ENCODE results near the gene HMX1.

The HMX1 gene

DNA sequence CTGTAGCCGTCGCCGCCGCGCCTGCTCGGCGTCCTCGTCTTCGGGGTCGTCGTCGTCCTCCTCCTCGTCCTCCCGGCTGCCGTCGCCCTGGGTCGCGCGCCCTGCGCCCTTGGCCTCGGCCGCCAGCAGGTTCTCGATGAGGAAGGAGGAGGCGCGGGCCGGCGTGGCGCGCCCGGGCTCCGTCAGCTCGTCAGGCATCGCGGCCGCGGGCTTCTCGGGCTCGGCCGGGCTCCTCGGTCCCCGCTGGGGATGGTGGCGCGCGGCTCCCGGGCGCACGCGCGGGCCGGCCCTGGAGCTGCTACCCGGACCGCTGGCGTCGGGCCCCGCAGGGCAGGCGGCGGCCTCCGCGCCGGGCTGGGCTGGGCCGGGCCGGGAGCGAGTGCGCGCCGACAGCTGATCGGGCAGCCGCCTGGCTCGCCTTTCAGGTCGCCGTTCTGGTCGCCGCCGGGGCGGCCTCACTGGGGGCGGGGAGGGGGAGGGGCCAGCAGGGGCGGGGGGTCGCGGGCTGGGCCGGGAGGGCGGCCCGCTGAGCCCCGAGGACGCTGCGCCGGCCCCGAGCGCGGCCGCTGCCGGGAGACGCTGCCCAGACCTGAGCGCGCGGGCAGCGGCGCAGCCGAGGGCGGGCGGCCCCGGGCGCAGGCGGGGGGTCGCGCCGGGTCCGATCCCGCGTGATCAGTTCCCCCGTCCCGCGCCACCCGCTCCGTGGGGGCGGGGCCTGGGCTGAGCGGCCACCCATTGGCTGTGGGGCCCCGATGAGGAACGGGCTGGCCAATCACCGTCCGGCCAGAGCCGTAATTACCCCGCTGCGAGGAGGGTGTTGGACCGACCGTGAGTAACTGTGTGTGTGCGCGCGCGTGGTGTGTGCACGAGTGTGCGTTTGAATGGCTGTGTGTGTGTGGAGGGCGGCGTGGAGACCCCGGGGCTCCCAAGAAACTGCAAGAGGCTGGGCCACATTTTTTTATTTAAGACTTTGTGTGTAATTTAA lies at the start of gene HMX1:
Gene HMX1, minus strand, starts transcription at position 423 of the 985 bp plus-strand sequence. Its CDS starts 225 bp downstream, at position 198.
- no peak for DNase-seq

- DNase-seq, result no peak
These were observed 49.3 kb upstream of the HMX1 start for GRCh38 chr4:8920969-8921368.

- no peak for DNase-seq
These were observed 48.8 kb upstream of the HMX1 start for GRCh38 chr4:8920289-8920965.

GRCh38 chr4:8919651-8920288 lies 48.1 kb upstream of the HMX1 start:
- no peak for DNase-seq

DNA sequence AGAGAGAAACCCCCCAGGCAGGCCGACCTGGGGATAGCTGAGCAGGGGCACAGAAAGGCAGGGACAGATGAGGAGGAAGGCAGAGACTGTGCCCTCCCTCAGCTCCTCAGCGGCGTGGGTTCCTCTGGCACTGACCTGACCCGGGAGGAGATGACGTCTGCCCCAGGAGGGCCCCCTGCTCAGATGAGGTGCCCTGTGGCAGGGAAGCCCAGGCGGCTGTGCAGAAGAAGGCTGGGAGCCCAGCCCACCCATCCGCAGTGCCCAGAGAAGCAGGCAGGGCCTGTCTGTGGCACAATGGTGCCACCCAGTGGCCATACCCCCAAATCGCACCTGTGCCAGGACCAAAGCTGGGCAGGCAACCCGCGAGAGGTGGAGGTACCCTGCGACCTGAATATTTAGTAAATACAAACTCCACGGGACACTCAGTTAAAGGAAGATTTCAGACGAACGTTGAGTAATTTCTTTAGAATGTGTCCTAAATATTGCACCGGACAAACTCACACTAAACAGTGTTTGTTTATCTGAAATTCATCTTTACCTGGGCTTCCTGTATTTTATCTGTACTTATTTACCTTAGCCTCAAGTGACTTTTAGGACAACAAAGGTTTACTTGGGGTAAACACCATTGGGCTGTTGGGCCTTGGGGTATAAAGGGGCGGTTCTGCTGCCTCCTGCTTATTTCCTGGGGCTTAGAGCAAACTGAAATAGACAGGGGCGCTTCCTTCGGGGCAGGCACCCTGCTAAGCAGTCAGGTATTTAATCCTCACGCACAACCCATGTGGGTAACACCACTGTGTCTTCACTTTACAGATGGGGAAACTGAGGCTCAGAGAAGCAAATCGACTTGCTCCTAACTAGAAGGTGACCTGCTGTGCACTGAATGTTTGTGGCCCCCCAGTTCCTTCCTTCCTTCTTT lies 46.5 kb upstream of the HMX1 start:
- peak; percentile 46 for DNase-seq

- DNase-seq, result no peak
These were observed 45.7 kb upstream of the HMX1 start for GRCh38 chr4:8917321-8917811.

DNA sequence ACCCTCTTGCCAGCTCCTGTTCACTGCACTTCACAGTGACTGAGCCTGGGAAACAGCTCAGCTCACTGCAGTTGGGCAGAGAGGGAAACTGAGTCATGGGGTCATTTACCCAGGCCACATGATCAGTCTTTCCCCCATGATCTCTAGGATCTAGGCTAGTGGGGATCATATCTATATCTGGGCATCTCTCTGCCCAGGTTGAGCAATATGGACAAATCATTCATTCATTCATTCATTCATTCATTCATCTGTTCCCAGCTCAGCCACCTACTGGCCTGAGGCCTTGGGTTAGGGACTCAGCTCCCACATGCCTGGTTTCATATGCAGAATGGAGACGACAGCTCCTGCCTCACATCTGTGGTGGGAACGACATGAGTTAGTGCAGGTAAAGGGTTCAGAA lies 45.3 kb upstream of the HMX1 start:
- no peak for DNase-seq

GRCh38 chr4:8916351-8916885 lies 44.8 kb upstream of the HMX1 start:
- DNase-seq, result no peak

- DNase-seq, result no peak
These were observed 43.9 kb upstream of the HMX1 start for GRCh38 chr4:8915201-8916200.

GRCh38 chr4:8914461-8915171 lies 43.0 kb upstream of the HMX1 start:
- DNase-seq, result no peak

GRCh38 chr4:8913858-8914460 lies 42.3 kb upstream of the HMX1 start:
- DNase-seq, result no peak

DNA sequence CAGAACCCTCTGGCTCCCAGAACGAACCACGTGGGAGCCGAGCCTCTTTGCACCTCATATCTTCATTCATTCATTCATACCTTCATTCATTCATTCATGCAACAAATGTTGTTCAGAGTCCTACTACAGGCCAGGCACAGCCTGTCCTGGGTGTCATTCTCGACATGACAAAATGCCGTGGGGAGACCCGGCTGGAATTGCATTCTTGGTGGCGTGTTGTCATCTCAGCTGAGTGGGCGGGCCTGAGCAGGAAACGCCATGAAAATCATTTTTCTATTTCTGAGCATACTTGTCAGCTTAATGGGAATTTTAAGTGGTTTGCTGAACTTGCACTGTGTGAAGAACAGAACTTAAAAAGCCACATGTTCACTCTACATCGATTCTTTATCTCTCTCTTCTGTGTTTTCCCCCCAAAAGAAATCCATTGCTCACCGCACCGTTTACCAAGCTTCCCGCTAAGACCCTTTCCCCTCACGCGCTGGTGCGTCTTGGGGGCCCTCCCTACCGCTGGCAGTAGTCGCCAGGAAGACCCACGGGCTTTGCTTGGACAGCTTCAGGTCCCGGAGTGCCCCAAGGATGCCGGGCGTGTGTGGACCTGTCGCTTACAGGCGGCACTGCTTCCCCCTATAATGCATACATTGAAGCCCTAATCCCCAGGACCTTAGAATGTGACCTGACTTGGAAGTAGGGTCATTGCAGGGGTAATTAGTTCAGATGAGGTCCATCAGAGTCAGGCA lies 41.6 kb upstream of the HMX1 start:
- DNase-seq, result no peak

DNA sequence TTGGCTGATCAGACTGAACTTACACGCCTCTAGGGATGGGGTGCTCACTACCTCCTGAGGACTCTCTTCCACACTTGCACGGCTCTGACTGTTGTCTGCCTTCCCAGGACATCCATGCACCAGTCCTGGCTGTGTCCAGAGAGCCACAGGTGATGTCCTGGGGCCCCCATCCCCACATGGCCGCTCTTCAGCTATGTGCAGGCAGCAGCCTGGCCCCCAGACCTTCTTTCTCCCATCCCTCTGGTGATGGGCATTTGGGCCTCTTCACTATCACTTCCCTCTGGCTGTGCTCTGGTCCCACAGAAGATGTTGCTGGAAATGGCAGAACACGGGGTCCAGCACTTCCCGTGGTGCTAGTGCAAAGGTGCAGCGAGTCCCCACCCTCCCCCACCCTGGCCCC lies 40.9 kb upstream of the HMX1 start:
- DNase-seq, result no peak

DNA sequence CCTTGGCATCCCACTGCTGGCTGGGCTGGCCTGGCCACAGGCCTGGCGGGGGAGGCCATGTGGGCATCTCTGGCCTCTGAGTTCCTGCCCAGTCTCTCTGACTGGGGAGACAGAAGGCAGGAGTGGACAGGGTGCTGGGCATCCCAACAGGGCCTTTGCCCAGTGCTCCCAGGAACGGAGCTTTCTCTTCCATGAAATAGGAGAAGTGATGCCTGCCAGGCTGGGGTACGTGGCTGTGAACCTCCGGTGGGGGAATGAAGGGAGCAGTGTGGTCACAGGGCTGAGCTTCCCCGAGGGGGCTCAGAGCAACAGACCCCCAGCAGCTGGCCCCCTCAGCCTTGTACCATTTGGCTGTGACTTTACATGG lies 40.4 kb upstream of the HMX1 start:
- no peak for DNase-seq

- no peak for DNase-seq
These were observed 39.9 kb upstream of the HMX1 start for GRCh38 chr4:8911316-8912088.

DNA sequence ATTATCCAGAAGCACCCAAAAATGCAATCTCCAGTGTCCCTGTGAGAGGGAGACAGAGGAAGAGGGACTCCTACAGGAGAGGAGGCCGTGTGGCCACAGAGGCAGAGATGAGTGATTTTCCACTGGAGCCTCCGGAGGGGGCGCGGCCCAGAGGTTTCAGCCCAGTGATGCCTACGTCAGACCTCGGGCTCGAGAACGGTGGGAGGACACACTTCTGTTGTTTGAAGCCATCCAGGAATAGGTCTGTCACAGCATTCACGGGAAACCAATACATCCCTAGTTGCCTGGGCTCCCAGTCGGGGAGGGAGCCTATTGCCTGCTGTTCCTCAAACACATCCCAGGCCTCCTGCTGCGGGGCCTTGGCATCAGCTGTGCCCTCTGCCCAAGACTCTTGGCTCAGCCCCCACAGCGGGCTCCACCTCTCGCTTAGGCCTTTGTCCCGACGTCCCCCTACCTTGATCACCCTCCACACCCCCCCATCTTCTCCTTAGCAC lies 39.2 kb upstream of the HMX1 start:
- DNase-seq, result no peak

GRCh38 chr4:8910100-8910821 lies 38.6 kb upstream of the HMX1 start:
- no peak for DNase-seq
